BLaER1 (cell line): ENCODE data around the gene KRT39.

Experiments used
- H3K27ac ChIP-seq: shearing (Covaris generic); formaldehyde crosslinking; 2 replicates; pipeline ENCODE4 v1.8.1; 2022
- H3K27me3 ChIP-seq: shearing (Covaris generic); formaldehyde crosslinking; 2 replicates; pipeline ENCODE4 v1.8.1; 2022
- H3K36me3 ChIP-seq: shearing (Covaris generic); formaldehyde crosslinking; 2 replicates; pipeline ENCODE4 v1.8.1; 2022
- H3K4me1 ChIP-seq: shearing (Covaris generic); formaldehyde crosslinking; 2 replicates; pipeline ENCODE4 v1.8.1; 2022
- H3K4me2 ChIP-seq: shearing (Covaris generic); formaldehyde crosslinking; 2 replicates; pipeline ENCODE4 v1.8.1; 2022
- H3K4me3 ChIP-seq: shearing (Covaris generic); formaldehyde crosslinking; 2 replicates; pipeline ENCODE4 v1.8.1; 2022
- H3K9ac ChIP-seq: shearing (Covaris generic); formaldehyde crosslinking; 2 replicates; pipeline ENCODE4 v1.8.1; 2022
- H3K9me3 ChIP-seq: shearing (Covaris generic); formaldehyde crosslinking; 2 replicates; pipeline ENCODE4 v1.8.1; 2022
- H4K20me1 ChIP-seq: shearing (Covaris generic); formaldehyde crosslinking; 2 replicates; pipeline ENCODE4 v1.8.1; 2022
- Cebpa-rat ChIP-seq: shearing (Covaris generic); IDR thresholded peaks from 2 replicates; pipeline ENCODE4 v1.8.1; 2022

The KRT39 gene

DNA sequence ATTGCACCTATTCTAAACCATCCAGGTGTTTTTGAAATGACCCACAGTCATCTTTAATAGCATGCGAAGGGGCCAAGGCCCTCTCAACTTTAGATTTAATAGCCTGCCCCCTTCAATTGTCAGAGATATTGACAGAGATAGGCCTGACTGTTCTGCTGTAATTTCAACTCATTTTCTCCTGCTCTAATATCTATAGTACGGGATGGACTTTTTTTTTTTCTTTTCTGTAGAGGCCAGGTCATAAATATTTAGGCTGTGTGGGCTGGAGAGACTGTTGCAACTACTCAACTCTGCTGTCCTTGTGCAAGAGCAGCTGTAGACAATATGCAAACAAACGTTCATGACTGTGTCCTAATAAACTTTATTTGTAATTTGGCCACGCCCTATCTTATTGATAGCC, 57.0 kb downstream of the KRT39 start:
- Histone ChIP-seq H3K27me3 (no peaks in the 10 kb centered on the region), H3K9ac (no peak overlapping the region), H3K4me2 (no peak overlapping the region), H3K36me3 (no peaks in the 10 kb centered on the region), H3K4me3 (no peak overlapping the region), H4K20me1 (no peaks in the 10 kb centered on the region), H3K9me3 (no peaks in the 10 kb centered on the region), H3K27ac (no peak overlapping the region), H3K4me1 (no peaks in the 10 kb centered on the region)
- TF ChIP-seq Cebpa-rat, result no peak

DNA sequence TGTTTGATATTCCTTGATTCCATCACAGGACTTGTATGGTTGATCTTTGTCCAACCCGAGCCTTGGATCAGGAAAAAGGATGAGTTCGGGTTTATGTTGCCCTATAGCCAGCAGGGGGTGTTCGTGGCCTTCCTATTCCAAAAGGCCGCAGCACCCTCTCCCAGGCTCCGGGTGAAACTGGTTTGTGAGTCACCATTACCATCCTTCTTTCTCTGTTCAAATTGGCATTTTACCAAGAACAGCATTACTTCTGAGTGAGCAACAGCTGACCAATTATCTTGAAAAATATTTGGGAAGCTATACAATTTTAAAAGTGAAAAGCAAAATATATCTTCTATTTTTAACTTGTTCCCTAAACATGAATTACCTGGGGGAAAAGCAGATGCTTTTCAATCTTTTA, 57.4 kb downstream of the KRT39 start:
- Histone ChIP-seq H3K9ac (no peak overlapping the region), H3K4me2 (no peak overlapping the region), H3K4me1 (no peaks in the 10 kb centered on the region), H3K9me3 (no peaks in the 10 kb centered on the region), H3K27me3 (no peaks in the 10 kb centered on the region), H3K27ac (no peak overlapping the region), H3K4me3 (no peak overlapping the region), H4K20me1 (no peaks in the 10 kb centered on the region), H3K36me3 (no peaks in the 10 kb centered on the region)
- TF ChIP-seq Cebpa-rat, result no peak
